Hepatic stellate cell (primary cell): ENCODE measurements around the gene STX4.

Experiments used
- DNase-seq: peaks from one replicate; pipeline ENCODE4 v3.0.0; 2011; ENCODE audit warnings: low spot score

STX4 gene

DNA sequence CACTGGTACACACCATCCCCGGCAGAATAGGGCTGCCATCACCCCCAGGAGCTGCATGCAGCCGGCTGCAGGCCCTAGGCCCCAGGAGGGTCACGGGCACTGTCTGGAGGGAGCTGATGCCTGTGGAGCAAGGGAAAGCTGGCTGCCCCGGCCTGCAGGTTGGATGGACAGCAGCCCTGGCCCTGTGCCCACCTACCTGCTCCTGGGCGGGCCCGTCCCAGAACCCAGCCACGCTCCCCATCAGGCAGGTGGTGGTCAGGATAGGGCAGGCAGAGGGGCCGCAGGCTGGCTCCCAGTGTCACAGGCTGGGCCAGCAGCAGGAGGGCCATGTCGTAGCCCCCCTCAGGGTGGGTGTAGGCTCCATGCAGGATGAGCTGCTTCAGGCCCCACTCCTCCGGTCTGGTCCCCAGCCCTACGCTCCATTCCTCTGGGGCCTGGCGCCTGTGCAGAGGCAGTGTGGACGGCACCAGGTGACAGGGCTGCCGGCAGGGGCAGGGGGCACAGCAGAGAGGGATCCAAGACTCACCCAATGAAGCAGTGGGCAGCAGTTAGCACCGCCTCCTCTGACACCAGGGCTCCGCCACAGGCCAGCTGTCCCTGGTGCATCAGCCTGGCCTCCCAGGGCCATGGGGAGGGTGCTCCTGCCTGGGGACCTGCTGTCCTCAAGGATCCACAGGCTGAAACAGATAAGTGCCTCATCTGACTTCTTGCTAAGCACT is 51.4 kb downstream of the STX4 start:
- DNase-seq, result no peak

DNA sequence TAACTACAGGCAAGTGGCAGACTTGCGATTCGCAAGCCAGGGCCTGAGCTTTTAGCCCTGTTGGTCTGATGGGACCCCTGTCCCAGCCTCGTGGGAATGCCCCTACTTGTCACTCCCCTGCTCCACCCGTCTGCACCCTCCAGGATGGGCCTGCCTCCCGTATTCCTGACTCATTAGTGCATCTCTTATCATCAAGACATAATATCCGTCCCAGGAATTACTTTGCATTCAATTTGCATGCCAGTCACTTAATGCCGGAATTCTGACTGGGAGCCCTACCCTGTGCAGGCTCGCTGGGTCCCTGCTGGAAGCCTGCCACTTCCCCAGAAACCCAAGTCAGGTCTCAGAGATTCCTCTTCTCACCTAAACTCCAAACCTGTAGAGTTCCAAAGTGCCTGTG is 52.1 kb downstream of the STX4 start:
- no peak for DNase-seq

DNA sequence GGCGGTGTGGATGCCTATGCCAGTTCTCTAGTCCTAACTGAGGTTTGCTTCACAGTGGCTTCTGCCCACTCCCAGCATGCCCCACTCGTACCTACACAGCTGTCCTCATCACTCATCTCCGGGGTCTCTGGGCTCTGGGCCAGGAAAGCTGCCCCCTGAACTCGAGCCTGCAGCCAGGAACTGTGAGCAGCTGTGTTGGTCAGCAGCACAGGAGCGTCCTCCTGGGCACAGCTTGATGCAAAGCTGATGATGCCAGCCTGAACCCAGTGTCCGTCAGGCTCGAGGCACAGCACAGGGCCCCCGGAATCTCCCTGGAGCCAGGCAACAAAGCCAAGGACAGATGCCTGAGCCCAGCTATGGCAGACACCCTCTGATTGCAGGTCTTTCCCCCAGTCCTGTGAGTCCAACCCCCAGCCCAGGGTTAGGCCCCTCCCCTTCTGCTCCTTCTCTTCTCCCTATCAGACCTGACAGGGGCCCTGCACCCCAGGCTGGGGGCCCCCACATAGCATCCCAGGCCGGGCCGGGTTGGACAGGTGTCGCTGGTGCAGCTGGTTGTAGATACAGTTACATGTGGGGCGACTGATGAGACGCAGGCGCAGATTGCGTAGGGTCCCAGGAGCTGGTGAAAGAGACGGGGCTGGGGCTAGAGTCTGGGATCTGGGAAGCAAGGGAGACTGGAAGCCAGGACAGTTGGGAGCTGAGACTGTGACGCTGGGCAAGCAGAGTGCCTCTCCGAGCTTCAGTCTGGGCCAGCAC is 52.7 kb downstream of the STX4 start:
- no peak for DNase-seq

DNA sequence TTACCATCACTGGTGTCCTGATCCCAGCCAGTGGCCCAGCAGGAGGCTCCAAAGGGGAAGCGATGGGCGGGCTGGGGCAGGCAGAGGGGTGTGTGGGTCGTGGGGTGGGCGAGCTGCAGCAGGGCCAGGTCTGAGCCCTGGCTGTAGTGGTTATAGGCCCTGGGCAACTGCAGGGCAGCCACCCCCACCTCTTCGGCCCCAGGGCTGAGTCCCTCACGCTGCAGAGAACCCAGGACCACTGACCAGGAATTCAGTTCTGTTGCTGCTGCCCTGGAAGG is 53.2 kb downstream of the STX4 start:
- DNase-seq, result no peak

DNA sequence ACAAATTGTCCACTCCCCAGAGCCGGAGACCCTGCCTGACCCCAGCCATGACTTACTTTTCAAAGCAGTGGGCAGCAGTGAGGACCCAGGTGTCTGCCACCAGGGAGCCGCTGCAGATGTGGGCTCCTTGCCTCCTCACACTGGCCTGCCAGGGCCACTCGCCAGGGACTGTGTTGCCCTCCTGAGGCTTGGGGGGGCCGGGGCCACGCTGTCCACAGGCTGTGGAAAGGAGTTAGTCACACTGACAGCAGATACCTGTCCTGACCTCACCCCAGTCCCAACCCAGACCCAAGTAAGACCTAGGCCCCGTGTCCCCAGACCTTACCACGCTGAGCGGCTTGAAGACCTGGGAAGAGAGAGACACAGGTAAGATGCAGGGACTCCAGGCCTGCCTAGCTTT is 54.1 kb downstream of the STX4 start:
- DNase-seq, result no peak

DNA sequence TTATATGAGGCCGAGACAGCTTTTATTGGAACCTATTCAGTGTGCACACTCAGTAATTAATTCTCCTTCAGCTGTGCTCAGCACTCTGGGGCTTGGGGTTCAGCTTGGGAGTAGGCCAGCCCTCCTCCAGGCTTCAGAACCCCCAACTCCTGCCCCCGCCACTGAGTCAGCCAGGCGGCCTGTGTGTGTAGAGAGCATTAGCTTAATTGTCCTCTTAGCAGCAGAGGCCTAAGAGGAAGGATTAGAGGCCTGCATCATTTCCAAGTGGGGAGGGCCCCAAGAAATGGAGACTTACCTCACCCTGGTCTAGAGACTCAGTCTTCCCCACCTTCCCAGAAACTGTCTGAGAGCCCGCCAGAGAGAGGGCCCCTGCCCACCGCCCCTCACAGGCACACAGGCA is 54.6 kb downstream of the STX4 start:
- DNase-seq, result no peak

DNA sequence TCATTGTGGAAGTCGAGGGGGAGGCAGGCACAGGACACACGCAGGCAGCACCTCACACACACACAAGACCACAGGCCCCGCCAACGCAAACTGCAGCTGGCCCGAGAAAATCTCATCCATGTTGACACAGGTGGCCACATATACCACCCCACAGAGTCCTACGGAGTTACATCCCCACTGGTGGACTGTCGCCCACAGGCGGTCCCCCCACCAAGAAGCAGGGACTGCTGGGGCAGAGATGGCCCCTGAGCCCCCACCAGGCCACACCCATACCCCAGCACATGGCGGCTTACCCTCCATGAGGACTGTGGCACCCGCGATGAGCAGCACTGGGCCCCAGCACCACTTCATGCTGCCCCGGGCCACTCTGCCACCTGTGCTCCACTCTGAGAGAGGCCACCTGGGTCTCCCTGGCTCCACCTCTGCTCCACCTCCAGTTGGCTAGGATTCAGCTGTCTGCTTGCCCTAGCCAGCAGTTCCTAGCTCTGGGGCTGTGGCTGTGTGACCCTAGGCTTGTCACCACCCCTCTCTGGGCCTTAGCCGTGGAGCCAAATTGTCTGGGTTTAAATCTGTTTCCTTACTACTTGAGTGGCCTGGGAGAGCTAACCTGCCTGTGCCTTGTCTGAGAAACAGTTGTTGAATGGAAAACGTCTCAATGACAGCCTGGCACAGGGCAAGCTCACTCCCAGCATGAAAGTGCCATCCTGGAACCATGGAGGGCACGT is 55.3 kb downstream of the STX4 start, which contains the start of gene PRSS53:
Gene PRSS53, minus strand, starts transcription at position 485 of the 725 bp plus-strand sequence. Its CDS starts 134 bp downstream, at position 351.
- DNase-seq, result no peak

DNA sequence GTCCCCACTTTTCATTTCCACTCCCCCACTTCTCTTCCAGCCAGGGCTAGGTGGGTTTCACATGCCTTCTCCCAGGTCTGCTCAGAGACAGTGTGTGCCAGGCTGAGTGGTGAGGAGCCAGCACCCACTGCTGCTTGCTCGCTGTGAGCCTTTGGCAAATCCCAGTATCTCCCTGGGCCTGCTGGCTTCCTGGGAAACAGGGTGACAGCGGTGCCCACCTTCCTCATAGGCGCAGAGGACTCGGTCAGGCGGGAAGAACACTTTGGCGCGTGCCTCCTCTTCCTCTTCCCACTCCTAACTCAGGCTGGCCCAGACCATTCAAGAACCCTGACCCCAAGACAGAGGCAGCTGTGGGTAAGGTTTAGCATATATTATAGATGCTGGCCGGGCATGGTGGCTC is 55.8 kb downstream of the STX4 start:
- no peak for DNase-seq
